ENCODE results near the gene LY9. TPM values are rescaled to one million over a fixed set of nuclear protein-coding genes. Genes with fewer than 3 reads are reported as not detected.

Gene LY9
- total RNA-seq, 1 donor from 2014 or later: not detected

DNA sequence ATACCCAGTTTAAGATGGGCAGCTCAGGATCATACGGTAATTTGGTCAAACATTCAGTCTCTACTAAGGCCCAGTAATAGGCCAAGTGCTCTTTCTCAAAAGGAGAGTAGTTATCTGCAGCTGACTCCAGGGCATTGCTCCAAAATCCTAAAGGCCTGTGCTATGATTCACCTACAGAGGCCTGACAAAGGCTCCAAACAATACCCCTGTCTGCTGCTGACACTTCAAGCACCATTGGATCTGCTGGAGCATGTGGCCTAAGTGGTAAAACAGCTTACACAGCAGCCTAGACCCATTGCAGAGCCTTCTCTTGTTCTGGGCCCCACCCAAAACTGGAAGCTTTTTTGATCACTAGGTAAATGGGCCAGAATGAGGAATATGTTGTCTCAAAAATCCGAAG is 34.1 kb upstream of the LY9 start:
- H3K4me1 Mint-ChIP-seq (ENCODE audit: unreplicated experiment): no peaks in the 10 kb centered on the region
- H3K27ac Mint-ChIP-seq (ENCODE audit: unreplicated experiment): no peak overlapping the region
- no peaks in the 10 kb centered on the region for H3K27me3 Mint-ChIP-seq (ENCODE audit: unreplicated experiment)
- no peak overlapping the region for H3K4me3 Mint-ChIP-seq (ENCODE audit: unreplicated experiment)
- H3K36me3 Mint-ChIP-seq (ENCODE audit: unreplicated experiment): no peaks in the 10 kb centered on the region
- TF ChIP-seq, protein P1, sequence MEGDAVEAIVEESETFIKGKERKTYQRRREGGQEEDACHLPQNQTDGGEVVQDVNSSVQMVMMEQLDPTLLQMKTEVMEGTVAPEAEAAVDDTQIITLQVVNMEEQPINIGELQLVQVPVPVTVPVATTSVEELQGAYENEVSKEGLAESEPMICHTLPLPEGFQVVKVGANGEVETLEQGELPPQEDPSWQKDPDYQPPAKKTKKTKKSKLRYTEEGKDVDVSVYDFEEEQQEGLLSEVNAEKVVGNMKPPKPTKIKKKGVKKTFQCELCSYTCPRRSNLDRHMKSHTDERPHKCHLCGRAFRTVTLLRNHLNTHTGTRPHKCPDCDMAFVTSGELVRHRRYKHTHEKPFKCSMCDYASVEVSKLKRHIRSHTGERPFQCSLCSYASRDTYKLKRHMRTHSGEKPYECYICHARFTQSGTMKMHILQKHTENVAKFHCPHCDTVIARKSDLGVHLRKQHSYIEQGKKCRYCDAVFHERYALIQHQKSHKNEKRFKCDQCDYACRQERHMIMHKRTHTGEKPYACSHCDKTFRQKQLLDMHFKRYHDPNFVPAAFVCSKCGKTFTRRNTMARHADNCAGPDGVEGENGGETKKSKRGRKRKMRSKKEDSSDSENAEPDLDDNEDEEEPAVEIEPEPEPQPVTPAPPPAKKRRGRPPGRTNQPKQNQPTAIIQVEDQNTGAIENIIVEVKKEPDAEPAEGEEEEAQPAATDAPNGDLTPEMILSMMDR (IDR thresholded peaks at IDR 0.05): no peak
- peaks cover 3% of the 10 kb centered on the region for H3K9me3 Mint-ChIP-seq (ENCODE audit: unreplicated experiment)
- no peak for DNase-seq (ENCODE audit: extremely low spot score, unreplicated experiment)

DNA sequence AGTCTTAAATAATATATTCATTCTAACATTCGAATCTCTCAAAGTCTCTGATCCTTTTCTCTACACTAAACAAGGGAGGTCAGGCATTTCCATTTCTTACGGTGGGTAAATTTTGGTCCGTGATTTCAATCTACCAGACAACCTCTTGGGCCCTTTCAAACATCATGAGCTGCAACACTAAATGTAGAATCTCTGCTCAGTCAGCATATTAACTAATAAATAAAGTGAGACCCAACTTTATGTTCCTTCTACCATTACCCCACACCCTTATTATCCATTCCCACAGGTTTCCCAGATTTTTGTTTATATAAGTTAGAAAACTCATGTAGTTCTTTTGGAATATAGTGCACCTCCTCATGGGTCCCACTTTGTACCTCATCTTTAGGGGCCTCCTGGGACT is 32.0 kb upstream of the LY9 start:
- H3K27me3 Mint-ChIP-seq (ENCODE audit: unreplicated experiment): no peaks in the 10 kb centered on the region

DNA sequence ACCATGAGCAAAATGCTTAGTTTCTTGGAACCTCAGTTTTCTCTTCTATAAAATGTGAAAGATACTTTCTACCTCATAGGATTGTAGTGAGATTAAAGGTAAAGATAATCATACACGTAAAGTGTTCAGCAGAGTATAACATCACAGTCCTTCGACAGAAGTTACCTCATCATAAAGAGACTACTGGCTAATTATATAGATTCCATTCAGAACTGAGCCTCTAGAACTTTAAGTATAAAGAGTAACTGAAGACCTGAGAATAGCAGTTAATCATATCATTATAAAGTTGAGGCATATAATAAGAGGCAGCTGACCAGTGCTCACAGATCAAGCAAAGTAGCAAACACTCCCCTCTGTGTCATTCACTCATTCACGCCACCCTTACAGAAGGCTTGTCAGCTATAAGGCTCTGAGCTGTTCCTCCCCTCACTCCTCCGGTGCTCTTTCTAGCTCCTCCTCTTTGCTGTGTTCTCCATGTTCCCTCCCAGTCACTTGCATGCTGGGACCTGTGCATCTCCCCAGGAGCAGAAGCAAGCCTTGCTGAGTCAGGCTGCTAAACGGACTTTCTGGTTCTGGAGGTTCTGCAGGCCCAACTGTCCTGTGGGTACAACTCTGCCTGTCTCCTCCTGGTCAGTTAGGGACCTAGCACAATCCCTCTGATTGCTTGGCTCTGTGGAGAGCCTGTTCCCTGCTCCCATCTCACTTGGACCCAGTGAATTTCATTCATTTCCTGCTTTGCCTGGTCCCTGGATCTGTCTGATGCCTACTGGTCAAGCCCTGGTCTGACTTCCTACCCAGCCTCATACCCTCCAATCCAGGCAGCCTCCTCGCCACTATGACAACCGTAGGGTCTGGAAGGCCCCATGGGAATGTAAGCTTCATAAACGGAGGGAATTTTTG is 28.3 kb upstream of the LY9 start:
- Mint-ChIP-seq H3K4me1 (ENCODE audit: unreplicated experiment) (no peaks in the 10 kb centered on the region), H3K27ac (ENCODE audit: unreplicated experiment) (no peak overlapping the region), H3K27me3 (ENCODE audit: unreplicated experiment) (peaks cover 7% of the 10 kb centered on the region), H3K36me3 (ENCODE audit: unreplicated experiment) (no peaks in the 10 kb centered on the region), H3K4me3 (ENCODE audit: unreplicated experiment) (no peak overlapping the region), H3K9me3 (ENCODE audit: unreplicated experiment) (peaks cover 3% of the 10 kb centered on the region)
- TF ChIP-seq, protein P1 (IDR thresholded peaks at IDR 0.05): no peak
- no peak for DNase-seq (ENCODE audit: extremely low spot score, unreplicated experiment)

More for the DNA sequence above, 32.0 kb upstream of the LY9 start:
- Mint-ChIP-seq H3K36me3 (ENCODE audit: unreplicated experiment) (no peaks in the 10 kb centered on the region), H3K4me1 (ENCODE audit: unreplicated experiment) (no peaks in the 10 kb centered on the region), H3K4me3 (ENCODE audit: unreplicated experiment) (no peak overlapping the region), H3K9me3 (ENCODE audit: unreplicated experiment) (peaks cover 3% of the 10 kb centered on the region), H3K27ac (ENCODE audit: unreplicated experiment) (no peak overlapping the region)
- TF ChIP-seq, protein P1 (IDR thresholded peaks at IDR 0.05): no peak
- DNase-seq (ENCODE audit: extremely low spot score, unreplicated experiment): no peak

DNA sequence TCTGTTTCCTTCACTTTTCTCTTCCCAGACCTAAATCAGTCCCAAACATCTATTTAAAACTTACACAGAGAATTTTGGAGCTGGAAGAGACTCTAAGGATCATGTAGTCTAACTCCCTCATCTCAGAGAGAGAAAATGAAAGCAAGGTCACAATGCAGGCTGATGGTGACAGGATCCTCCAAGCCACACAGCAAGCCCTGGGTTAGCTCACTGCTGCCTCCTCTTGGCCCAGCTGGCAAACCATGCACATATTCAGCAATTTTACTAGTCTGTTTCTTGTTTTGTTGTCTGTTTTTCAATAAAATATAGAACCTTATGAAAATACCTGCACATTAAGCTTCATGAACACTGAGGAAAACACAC is 27.7 kb upstream of the LY9 start:
- Mint-ChIP-seq H3K27me3 (ENCODE audit: unreplicated experiment) (peaks cover 7% of the 10 kb centered on the region), H3K27ac (ENCODE audit: unreplicated experiment) (no peak overlapping the region), H3K4me3 (ENCODE audit: unreplicated experiment) (no peak overlapping the region), H3K9me3 (ENCODE audit: unreplicated experiment) (peaks cover 3% of the 10 kb centered on the region), H3K36me3 (ENCODE audit: unreplicated experiment) (no peaks in the 10 kb centered on the region), H3K4me1 (ENCODE audit: unreplicated experiment) (no peaks in the 10 kb centered on the region)
- TF ChIP-seq, protein P1 (IDR thresholded peaks at IDR 0.05): no peak
- no peak for DNase-seq (ENCODE audit: extremely low spot score, unreplicated experiment)

DNA sequence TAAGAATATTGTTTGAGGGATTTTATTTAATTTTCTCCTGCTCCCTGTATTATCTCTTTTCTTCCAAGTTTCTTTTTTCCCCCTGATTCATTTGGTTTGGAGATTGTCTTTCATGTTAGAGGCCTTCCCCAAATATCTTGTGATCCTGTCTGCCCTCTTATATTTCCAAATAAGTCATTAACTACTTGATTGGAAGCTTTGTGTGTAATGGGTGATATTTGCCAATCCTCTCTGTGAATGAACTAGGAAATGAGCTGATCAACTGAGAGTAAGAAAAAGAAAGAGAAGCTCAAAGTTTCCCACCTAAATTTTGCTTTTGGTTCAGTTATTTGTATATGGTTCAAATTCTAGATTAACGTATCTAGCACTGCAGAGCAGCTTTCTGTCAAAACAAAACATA is 23.6 kb upstream of the LY9 start:
- no peaks in the 10 kb centered on the region for H3K4me1 Mint-ChIP-seq (ENCODE audit: unreplicated experiment)
- no peak for DNase-seq (ENCODE audit: extremely low spot score, unreplicated experiment)
- TF ChIP-seq, protein P1 (IDR thresholded peaks at IDR 0.05): no peak
- H3K4me3 Mint-ChIP-seq (ENCODE audit: unreplicated experiment): no peak overlapping the region
- peaks cover 7% of the 10 kb centered on the region for H3K27me3 Mint-ChIP-seq (ENCODE audit: unreplicated experiment)
- H3K27ac Mint-ChIP-seq (ENCODE audit: unreplicated experiment): no peak overlapping the region
- no peaks in the 10 kb centered on the region for H3K9me3 Mint-ChIP-seq (ENCODE audit: unreplicated experiment)
- H3K36me3 Mint-ChIP-seq (ENCODE audit: unreplicated experiment): no peaks in the 10 kb centered on the region
